GM21619 (cell line): Measurements from ENCODE around the gene HACL1.

ENCODE experiments used
- ATAC-seq: cut with Tn5 transposase; IDR thresholded peaks from one replicate; pipeline ENCODE4 v1.9.1; 2021; ENCODE audit not compliant: unreplicated experiment

Gene HACL1

DNA sequence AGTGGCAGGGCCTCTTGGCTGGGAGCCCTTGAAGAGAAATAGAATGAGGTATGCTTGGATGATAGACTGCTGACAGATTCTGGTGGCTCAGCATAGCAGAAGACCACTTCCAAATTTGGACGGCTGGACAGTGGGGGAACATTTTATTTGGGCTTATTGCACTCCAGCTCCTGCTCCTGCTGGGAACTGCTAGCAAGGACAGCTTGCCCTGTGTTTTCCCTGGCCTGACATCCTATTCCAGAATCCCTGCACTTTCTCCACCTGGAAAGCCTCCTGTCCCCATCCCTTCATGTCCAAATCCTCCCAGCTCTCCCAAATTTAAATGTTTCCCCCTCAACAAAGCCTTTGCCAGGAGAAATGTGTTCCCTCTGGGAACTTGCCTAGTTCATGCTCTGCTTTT lies 70.0 kb downstream of the HACL1 start:
- no peak for ATAC-seq

DNA sequence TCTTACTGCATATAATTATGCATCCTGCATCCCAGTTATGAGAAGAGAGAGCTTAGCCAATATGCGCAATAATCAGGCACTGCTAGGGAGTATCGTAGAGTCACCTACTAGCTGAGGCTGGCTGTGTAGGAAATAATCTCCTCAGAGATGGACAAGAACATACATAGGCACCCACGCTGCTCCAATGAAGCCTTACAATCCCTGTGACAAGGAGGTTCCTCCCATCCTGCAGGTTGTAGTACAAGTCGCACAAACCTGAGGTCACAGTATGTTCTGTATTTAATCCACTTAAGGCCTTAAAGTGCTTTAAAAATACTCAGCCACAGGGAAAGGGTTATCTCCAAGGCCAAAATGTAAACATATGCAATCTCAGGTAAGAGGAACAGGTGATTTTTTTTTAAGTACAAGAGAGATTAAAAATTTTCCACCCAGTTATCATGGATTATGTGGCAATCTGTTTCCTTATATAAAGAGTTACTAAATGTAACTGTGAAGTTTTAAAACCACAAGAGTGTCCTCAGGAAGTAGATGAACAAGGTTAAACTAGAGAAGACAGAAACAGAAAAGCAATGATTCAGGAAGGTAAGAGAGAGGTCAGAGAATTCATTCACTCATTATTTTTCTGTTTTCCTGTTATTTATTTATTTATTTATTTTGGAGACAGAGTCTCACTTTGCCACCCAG lies 72.4 kb downstream of the HACL1 start:
- no peak for ATAC-seq

DNA sequence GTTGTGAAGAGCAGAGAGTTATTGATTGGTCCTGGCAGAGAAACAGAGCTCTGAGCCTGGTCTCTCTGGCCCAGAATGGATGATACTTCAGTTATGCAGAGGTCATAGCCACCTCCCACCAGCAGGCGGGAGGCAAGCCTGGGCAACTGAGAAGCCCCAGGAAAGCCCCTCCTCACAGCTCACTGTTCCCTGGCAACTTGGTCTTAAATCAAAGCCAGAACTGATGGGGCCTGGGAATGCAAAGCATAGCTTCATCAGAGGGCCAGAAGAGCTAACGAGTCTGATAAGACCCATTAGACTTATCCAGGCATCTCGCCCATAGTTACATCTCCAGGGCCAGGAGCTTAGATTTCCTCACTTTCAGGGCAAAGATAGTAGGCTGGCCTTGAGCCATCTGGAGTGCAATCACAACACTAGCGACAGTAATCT lies 74.3 kb downstream of the HACL1 start:
- ATAC-seq = no peak

DNA sequence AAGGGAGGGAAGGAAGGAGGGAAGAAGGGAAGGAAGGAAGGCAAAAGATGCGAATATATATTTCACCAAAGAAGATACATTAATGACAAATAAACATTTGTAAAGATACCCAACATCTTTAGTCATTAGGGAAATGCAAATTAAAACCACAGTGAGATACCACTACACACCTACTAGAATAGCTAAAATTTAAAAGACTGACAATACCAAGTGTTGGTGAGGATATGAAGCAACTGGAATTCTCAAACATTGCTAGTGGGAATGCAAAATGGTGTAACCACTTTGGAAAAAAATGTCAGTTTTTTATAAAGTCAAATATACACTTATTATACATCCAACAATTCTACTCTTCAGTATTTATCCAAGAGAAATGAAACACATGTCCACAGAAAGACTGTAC lies 75.6 kb downstream of the HACL1 start:
- ATAC-seq = no peak

DNA sequence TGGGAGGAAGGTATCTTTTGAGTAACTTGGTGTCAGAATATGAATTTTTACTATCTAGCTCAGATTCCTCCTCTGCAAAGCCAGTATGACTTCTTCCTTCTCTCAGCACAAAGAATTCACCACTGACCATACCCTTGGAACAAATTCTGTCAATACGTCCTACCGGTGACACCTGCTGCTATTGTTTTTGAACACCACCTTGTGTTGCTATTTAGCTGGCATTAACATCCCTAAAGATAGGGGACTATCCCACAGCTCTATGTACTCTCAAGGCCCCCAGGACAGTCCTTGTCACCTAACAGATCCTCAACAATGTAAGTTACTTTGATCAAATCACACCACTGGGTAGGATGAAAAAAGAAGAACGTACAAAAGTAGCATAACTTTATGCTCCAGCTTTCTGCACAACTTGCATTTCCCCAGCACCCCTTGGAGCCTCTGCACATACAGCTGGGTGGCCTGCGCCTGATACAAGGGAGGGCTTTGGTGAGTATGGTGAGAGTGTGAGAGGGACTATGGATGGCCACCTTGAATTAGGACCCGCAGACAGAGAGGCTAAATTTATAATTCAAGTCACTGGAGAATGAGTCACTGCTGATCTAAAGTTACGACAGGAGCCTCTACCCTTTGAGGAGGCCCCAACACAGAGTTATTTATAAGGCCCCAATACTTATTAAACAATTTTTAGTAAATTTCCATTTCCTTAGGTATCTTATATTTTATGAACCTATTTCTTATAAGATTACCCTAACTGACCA lies 77.5 kb downstream of the HACL1 start:
- ATAC-seq = no peak

DNA sequence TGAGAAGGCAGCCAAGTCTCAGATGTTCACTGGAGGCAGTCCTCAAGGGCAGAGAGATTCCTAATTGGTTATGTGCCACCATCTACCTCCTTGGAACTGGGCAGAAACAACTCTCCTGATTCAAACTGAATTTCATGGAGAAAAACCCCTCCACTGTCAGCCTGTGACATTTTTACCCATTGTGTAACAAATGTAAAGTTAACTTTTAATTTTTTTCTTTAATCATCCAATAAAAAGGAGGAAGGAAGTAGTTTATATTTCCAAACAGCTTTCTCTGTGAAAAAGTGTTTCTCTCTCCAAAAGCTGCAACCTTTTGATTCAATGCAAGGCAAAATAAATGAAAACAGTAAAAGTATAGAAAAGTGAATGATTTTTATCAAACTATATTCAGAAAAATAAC lies 79.4 kb downstream of the HACL1 start:
- no peak for ATAC-seq

DNA sequence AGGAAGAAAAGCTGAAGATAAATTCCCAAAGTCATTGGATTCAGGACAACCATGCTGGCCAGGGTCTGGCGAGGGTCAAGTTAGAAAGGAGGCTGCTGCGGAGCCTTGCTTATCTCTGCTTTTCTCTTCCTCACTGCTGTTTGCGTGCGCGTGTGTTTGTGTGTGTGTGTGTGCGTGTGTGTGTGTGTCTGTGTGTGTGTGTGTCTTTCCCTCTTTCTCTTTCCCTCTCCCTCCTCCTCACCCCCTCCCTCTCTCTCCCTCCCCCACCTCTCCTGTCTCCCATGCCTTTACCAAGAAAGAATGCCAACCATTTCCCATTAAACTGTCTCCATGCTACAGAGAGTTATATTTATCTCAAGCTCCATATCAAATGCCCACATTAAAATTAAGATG lies 79.8 kb downstream of the HACL1 start, which contains the start of gene COLQ:
COLQ (minus strand) TSS at position 134 of the 393 bp plus-strand sequence; CDS start at position 53, 81 bp downstream.
- ATAC-seq = no peak

DNA sequence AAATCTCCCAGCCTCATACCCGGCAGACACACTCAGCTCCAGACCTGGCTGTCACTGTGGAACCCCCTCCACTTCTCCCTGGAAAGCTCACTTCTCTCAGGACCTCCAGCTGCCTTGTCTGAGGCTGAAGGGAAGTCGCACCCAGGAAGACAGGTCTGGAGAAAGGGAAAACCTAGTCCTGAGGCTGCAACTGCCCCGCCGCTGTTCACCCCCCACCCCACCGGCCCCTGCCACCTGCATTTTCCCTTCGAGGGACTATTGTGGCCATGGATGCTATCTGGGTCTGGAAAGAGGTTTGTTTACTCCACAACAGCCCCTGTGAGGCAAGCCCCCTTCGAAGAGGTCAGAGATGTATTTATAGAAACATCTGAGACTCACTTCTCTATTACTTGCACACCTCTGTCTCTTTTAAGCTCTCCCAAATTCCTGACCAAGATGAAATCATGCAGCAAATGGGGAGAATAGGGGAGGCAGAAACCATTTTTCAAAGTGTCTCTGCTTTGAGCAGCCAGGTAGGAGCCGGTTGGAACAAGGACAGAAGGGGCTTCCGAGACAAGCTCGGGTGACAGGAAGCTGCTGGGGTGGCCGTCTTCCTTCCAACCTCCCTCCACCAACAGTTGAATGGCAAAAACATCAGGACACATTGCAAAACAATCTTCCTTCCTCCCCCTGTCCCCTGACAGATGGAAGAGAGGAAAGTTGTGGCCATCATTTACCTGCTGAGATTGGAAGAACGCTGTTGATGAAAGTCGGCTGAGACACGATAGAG lies 80.4 kb downstream of the HACL1 start:
- no peak for ATAC-seq

DNA sequence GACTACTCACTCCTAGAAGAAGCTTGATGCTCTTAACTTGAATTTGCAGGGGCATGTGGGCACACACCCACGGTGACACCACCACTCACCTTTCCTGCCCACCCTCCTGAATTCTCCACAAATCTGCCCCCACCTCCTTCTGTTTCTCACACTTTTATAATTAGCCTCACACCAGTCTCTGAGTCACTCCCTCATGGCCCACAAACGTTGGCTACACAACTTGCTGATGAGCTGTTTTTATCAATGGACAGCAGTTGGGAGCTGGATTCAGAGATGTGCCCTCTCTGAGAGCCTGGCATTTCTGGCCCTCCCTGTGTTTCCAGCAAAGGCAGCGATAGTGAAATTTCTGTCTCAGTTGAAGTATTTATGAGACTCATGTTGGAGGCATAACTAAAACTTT lies 81.2 kb downstream of the HACL1 start:
- no peak for ATAC-seq

DNA sequence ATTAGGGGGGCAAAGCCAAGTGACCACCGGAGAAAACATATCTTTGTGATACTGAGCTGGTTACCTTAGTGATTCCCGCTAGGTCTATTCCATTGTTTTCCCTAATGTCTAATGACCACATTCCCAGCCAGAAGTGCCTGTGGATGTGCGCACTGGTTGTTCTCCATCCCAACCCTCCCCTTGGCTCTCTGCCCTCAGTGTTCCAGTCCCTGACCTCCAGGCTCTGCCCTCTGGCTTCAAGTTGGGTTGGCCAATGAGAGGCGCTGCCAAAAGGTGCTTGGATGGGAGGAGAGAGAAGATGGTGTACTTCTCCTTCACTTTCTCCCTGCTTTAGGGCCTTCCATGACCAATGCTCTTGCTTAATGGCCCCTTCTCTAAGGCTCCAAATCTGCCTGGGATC lies 82.3 kb downstream of the HACL1 start:
- no peak for ATAC-seq

DNA sequence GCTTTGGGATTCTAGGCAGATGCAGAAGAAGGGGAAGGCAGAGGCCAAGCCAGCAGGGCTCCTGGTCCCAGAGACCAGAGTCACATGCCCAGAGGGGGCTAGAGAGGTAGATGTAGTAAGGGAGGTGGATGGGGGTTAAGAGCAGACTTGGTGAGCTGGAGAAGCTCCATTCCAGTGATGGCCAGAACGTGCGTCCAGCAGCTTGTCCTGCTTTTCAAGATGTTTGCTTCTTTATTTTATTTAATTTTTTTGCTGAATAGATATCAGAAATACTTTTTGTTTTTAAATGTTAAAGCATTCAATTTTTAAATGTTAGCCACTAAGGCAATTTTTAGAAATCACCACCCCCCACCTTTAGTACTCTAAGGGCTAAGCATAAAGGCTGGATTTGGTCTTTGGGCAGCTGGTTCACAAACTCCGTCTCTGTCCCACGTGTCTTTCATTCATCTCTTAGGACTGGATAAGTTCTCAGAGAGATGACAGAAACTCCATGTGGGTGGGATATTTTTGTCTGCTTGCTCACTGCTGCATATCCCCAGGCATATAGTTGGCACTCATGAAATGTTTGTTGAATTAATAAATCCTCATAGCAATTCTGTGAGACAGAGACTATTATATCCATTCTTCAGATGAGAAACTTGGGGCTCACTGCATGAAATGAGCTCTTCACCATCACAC lies 86.6 kb downstream of the HACL1 start:
- ATAC-seq = no peak

DNA sequence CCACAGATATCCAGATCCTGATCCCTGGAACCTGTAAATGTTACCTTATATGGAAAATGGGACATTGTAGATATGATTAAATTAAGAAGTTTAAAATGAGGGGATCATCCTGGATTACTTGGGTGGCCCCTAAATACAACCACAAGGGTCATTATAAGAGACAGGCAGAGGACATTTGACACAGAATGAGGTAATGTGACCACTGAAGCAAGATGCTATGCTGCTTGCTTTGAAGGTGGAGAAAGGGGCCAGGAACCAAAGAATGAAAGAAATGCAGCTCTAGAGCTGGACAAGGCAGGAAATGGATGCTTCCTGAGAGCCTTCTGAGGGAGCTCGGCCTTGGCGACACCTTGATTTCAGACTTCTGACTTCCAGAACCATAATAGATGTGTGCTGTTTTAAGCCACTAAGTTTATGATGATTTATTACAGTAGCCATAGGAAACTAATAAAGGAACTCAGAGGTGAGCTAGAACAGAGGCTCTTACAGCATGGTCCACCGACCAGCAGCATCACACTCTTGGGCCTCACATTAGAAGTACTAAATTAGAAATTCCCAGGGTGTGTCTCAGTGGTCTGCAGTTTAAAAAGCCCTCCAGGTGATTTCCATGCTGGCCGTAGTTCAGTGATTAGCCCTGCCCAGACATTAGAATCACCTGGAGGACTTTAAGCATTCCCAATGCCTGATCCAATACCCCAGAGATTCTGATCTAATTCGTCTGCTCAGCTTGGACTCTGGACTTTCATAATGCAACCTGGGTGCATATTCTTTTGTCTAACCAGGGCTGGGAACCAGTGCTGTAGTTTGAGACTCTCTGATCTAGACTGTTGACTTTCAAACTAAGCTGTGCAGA lies 87.3 kb downstream of the HACL1 start:
- no peak for ATAC-seq

DNA sequence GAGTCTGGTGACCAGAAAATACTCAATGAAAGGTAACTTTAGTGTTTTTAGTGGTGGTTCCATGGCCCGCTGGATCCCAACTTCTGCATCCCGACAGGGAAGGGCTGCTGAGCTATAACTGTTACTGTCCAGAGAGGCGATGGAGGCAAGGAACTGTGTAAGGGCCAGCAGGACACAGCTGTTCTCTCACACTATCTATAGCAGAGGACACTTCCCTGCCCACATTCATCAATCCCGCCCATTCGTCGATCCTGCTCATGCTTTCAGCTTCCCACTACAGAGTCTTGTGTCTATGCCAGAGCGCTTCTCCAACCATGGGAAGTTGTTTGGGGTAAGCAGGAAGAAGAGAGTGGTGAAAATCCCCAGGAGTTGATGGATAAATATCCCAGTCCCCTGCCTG lies 88.3 kb downstream of the HACL1 start:
- ATAC-seq = no peak

DNA sequence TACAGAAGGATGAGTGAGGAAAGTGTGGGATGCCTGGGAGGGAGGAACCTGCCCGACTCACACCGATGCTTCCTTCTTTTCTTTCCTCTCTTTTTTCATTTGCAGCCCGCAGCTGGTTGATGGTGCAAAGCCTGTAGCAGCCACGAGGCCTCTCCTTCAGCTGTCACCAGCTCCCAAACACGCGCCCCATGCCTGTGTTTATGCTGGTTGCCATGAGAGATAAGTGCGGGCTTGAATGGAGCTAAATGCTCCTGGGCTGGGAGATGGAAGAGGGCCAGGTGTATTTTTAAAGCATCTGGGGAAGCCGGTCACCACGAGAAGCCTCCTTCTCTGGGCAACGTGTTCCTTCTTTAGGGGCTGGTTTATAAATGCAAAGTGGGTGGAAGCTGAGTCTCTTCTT lies 89.2 kb downstream of the HACL1 start:
- no peak for ATAC-seq

DNA sequence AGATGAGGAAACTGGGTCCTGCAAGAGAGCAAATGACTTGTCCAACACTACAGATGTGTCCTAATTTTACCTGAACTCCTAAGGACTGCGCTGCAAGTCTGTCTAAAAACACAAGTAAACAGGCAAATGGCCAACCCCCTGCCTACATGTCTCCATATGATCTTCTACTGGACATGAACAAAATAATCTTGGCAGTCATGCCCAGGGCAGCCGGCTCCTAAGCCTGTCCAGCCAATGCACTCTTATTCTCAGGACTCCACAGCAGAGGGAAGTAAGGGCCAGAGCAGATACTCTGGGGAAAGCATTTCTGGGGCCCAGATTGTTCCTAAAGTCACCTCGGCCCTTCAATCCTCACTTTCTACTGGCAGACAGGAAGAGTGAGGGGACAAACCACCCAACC lies 90.2 kb downstream of the HACL1 start:
- no peak for ATAC-seq
